GM19099 (cell line): Measurements from ENCODE around the gene GLIS1.

Experiments used
- POLR2A ChIP-seq: IDR thresholded peaks from 3 replicates; pipeline ENCODE4 v1.6.1; 2011; ENCODE audit warnings: low read depth; ENCODE audit not compliant: insufficient read length; ENCODE audit errors: extremely low read depth

Gene GLIS1

DNA sequence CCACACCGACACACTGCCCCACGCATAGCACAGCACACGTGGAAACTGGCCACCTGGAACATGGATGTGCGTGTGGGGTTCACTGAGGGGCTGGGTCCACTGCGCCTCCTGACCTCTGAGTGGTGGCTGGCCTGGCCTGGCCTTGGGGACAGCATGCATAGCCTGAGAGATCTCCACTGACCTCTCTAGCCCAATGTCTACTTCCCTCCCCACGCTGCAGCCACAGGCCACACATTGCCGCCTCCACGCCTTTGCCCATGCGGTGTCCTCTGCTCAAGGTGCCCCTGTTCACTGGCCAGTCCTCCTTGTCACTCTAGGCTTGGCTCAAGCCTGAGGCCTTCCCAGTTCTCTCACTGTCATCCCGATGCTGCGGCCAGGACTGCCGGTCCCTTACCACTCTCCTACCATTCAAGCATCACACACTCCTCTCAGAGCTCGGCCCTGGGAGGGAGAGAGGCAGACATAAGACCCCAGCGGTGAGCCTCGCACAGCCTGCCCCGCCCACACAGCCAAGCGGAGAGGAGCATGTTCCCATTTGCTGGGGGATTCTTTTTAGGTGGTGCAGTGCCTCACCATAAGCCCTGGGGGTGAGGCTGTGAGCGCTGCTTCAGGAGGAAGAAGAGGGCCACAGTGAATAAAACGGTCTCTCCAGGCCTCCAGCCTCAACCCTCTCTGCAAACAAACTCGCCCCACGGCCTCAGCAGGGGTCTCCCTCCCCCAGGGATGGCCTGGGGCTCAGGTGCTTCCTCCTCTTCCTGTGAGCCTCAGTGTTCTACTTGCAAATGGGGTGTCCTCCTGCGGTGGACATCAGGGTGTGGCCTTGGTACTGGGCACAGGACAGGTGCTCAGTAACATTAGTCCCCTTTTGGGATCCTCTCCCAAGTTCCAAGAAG is 199.0 kb downstream of the GLIS1 start:
- TF ChIP-seq POLR2A: no peak

DNA sequence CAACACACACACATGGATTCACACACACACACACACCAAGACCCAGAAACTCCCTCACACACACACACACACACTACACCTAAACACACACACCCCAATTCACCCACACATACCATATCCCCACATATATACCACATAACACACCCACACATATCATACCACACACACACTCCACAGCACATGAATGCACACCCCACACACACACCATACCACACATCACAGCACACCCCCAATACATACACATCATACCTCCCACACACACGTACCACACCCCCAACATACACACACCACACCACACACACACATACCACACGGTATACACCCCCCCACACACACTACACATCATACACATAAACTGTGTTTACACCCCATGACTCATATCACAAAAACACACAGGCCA is 199.7 kb downstream of the GLIS1 start:
- no peak for TF ChIP-seq POLR2A

DNA sequence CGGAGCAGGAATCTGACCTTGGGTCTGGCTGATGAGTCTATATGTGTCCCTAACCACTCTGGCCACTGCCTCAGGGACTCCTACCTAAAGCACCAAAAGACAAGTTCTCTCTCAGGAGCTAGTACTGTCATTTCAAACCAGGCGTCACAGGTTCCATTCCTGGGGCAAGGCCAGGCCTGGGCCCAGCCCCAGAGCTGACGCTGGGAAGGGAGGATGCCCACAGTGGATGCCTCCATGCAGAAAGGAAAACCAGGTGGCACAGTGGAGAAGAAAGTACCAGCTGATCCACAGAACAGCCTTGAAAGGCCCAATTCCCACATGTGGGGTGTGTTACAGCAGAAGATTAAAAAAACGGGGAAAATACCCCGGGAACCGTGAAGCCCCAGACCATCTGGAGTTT is 202.4 kb downstream of the GLIS1 start:
- TF ChIP-seq POLR2A: no peak

DNA sequence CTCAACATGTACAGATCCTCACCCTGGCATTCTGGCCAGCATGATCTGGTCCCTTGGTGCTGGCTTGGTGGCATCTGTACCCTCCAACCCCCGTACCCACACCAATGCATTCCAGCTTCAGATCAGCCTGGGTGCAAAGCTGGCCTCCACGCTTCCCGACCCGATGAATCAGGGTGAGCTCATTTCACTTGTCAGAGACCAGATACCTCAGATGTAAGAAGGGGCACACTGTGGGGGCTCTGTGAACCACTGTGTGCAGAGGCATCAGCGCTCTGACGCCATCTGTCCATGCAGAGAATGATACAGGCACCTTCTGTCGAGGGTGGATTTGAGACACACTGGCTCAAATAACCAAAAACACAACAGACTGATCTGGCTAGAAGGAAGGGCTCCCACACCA is 203.1 kb downstream of the GLIS1 start:
- no peak for TF ChIP-seq POLR2A

DNA sequence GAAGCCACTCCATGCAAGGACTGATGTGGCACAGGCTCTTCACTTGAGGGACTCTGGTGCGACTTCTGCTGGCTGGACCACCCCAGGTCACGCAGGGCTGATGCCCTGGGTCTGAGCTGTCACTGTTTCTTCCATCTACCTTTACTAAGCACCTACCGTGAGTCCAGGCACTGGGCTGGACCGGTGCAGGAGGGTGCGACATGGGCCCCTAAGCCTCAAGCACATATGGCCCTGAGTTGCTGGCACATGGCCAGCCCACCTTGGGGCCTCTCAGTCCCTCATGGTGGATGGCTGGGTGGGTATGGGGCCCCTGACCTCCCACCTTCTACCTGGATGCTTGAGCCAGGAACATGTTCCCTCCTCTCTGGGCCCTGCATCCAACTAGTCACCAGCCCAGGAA is 203.7 kb downstream of the GLIS1 start:
- no peak for TF ChIP-seq POLR2A

DNA sequence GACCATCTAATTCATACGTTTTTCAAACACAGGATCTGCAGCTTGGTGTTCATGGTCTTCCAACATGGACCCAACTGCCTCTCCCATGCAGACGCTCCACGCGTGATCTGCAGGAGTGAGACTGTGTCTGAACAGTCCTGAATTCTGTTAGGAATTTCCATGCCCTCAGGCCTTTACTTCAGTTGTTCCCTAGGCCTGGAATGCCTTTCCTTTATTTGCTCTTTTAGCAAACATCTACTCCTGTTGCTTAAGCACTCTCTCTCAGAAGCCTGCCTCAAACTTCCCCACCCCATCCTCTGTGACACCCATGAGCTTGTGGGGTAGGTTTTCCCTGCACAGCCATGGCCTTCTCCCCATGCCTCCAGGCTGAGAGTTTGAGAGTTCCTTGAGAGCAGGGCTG is 206.1 kb downstream of the GLIS1 start:
- no peak for TF ChIP-seq POLR2A

DNA sequence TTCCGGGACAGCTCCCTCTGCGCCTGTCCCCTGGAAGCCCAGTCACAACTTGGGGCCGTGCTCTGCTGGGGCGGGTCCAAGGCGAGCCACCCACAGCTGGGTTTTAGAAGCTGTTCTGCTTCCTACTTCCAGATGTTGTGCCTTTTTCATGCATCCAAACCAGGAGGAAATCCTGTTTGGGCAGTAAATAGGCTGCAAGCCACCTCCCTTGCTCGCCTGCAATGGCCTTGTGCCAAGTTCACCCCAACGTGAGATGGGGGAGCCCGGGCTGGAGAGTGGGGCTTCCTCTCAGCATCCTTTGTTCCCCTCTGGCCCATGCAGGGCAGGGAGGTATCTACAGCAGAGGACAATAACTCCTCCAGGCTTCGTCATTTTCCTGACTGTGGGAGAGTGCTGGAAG is 206.6 kb downstream of the GLIS1 start:
- TF ChIP-seq POLR2A: no peak

DNA sequence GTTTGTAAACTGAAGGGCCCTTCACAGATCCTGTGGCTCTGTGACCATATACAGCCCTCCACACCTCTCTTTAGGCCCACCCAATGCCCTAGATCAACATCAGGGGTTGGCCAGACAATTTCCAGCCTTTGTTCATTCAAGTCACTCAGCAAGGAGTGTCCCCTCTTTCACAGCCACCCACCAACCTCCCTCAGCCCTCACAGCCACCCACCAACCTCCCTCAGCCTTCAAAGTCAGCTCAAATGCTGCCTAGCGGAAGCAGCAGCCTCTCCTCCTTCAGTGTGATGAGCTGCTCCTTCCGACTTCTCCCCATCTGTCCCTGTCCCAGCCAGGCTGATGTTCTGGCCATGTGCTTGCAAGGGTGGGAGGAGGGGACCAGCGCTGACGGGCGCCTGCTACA is 208.4 kb downstream of the GLIS1 start:
- TF ChIP-seq POLR2A: no peak

DNA sequence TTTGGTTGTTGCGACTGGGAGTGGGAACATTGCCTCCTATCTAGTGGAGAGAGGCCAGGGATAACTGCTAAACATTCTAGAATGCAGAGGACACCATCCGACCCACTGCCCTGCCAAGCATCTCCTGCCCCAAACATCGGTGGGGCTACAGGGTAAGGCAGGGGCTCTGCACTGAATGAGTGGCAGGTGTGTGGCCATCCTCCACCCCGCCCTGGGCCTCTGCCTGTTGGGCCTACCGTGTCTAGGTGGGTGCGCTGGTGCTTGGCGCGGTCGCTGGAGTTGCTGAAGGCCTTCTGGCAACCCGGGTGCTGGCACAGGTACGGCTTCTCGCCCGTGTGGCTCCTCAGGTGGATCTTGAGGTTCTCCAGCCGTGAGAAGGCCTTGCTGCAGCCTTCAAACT is 209.4 kb downstream of the GLIS1 start:
- TF ChIP-seq POLR2A: no peak

DNA sequence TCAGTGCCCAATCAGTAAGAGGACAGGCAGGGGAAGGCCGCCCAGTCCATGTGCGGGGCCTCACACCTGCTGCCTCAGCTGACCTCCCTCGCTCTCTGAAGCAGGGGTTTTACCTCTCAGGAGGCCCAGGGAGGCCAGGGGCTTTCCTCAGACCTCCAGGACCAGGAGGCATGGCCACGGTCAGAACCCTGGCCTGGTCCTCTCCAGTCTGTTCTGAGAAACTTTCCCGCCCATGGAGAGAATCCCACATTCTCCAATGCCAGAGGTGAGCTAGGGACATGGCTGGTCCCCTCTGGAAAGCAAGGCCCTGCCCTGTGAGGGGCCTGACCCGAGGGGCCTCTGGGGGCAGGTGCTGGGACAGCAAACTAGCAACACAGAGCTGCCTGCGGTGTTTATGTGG is 211.6 kb downstream of the GLIS1 start:
- TF ChIP-seq POLR2A: no peak

DNA sequence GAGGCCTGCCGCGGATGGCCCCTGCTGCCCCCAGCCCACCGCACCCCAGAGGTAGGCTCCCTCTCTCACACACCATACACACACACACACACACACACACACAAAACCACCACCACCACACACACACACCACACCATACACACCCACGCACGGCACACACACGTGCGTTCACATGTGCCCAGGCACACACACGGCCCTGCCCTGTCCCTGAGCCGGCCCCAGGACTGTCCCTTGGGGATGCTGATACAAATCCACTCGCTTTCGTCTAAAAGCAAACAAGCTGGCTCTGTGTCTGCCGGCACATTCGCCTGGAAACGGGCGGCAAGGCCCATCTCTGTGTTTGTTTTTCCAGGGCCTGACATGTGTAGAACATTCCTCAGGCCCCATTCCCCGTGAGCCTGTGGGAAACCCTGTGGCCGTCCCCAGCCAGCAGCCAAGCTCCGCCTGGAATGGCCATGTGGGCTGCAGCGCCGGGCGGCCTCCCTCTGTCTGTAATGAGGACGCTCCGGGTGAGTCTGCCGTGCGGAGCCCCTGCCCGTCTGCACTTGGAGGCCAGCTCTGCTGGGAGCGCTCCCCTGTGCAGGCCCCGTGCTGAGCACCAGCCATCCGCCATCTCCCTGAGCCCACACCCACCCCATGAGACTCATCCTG is 212.4 kb downstream of the GLIS1 start:
- no peak for TF ChIP-seq POLR2A

DNA sequence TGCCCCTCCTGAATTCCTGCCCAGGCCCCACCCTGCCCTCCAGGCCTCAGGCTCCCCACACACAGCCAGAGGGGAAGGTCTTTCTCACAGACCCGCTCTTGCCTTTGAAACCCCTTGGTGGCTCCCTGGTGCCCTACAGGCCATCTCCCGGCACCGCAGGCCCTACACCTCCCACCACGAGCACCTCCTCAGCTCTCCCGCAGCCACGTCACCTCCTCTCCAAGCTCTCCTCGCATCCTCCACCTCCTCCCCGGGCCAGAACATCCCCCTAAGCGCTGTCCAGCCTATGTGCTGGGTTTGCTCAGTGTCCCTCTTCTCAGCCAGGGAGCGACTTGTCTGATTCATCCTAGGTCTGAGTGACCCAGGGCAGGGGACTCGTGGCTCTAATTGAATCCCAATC is 213.4 kb downstream of the GLIS1 start:
- TF ChIP-seq POLR2A: no peak

DNA sequence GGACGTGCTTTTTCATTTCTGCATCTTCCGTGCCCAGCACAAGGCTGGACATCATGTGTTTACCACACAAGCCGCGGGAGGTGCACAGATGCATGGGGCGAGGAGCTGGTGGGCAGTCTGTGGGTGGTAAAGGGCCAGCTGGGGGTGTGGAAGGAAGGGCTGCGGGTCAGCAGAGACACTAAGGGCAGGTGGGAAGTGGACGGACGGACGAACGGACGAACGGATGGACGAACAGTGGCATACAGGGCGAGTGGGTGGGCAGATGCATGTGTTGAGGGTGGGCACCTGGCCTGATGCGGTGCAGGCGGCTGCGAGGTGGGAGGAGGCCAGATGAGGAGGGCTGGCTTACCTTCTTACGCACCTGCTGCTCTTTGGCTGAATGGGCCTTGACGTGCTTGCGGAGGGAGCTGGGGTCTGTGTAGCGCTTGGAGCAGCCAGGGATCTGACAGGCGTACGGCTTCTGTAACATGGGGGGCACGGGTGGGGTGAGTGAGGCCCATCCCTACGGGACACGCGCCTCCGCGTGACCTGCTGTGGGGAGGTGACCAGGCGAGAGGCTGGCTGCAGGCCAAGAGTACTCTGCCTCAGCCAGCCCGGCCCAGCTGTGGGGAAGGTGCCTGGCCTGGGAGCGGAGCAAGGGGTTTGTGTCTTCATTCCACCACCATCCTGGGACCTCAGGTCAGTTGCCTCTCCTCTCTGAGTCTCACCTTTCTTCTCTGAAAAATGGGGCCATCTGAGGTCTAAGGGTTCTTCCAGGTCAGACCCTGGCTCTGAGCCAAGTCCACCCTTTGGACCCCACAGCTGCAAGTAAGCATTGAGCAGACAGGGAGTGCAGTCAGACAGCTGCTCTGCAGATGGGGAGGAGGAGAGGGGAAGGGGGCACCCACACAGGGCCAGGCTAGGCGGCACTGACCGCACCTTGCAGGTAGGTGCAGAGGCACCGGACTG is 214.3 kb downstream of the GLIS1 start:
- TF ChIP-seq POLR2A: no peak

DNA sequence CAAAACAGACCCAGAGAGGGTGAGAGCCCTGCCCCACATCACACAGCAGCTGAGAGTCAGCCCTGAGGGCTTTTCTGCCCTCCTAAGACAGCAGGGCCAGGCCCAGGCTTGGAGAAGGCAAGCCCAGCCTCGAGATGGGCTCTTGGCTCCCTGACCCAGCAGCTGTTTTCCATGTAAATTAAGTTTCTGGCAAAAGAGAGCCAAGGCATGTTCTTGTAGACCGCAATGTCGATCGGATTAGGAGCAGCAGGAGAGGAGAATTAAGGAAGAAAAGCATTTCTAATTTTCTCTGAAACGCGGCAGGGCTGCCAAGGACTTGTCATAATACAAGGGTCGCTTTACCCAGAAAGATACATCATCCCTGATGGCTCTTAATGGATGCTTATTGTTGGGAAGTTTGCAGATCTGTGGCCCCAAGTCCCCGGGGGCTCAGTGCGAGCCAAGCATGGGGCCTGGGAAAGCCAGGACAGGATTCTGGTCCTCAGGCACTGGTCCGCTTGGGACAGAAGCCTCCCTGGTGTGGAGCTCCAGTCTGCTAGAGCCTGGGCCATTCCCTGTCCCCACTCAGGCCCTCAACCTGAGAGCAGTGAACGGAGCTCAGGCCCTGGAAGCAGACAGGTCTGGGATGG is 216.9 kb downstream of the GLIS1 start:
- TF ChIP-seq POLR2A: no peak

DNA sequence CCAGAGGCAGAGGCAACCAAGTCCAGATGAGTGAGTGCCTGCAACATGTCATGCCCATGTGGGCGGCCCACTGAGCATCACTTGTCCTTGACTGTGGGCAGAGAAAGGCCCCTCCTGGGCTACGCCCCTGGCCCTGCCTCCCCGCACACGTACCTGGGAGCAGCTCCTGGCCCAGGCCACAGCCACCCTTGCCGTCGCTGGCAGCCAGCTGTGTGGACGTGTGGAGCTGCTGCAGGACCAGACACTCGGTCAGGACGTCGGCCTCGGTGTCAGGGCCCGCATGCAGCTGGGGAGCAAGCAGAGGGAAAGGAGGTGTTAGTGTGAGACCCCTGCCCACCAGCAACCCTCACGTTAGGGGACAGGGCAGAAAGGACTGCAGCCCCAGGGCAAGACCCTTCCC is 218.5 kb downstream of the GLIS1 start:
- no peak for TF ChIP-seq POLR2A

DNA sequence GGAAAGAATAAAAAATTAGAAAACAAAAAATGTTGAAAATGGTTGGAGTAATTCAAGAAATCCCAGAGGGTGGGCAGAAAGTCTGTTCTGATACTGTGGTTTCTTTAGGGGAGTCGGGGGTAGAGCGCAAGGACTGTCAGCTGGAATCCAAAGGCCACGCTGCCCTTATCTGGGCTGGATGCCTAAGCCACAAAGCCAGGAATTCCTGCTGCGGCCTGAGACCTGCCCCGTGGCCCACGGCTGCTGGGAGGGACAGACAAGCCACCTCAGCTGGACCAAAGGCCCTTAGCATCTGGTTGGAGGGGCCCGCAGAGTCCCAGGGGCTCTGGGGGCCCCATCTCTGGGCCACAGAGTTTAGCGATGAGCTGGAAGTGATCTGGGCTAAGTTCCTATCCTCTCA is 219.5 kb downstream of the GLIS1 start:
- TF ChIP-seq POLR2A: no peak

DNA sequence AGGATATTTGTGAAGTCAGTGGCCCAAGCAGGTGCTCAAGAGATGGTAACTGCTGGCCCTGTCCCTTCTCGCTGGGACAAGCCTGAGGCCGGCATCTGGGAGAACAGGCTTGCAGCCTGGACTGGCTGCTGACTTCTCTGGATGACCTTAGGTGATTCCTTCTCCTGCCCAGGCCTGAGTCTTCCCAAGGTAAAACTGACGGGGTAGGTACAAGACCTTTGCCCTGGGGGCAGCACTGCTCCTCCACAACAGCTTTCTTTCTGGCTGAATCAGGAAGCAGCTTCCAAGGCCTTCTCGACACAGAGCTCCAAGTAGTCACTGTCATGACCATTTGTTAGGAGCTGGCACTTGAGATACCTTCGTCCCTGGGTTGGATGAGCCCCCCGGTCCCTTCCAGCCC is 220.2 kb downstream of the GLIS1 start:
- TF ChIP-seq POLR2A: no peak
